MM.1S (cell line): Measurements from ENCODE around the gene TBX18.

Experiments used
- CTCF ChIP-seq: fragments of 300-600 bp; sonication (generic); IDR thresholded peaks from 2 replicates; pipeline ENCODE4 v1.5.1; 2016; ENCODE audit warnings: antibody characterized with exemption, low read length, mixed read lengths
- EZH2 ChIP-seq: fragments of 300-600 bp; sonication (generic); optimal IDR thresholded peaks from 2 replicates; pipeline ENCODE3; 2017; ENCODE audit warnings: low read depth, mild to moderate bottlenecking, antibody characterized with exemption, low read length, mixed read lengths

GRCh38 chr6:84796343-84796742 lies 31.9 kb upstream of the TBX18 start:
- TF ChIP-seq CTCF (no peak), EZH2 (no peak)
